Ramos (cell line): Measurements from ENCODE around the gene MTIF3.
"Not testable (repeated sequence)": the region's sequence is repeated elsewhere in the genome, so short reads cannot be mapped to it uniquely, and the experiment has no call there.

Experiments
- in situ Hi-C: fragments of 300-500 bp; cut with MboI; formaldehyde crosslinking; loops from one replicate; pipeline ENCODE4 v1.14.3; 2022; ENCODE audit warnings: low sequenced_read_pairs; ENCODE audit not compliant: unreplicated experiment

Gene MTIF3

GRCh38 chr13:27421101-27421871 lies 29.1 kb downstream of the MTIF3 start:
- in situ Hi-C loops, result no loop called here

- in situ Hi-C loops, result no loop called here
These were observed 31.0 kb downstream of the MTIF3 start for GRCh38 chr13:27419328-27419727.

- in situ Hi-C loops, result no loop called here
These were observed 35.2 kb downstream of the MTIF3 start for GRCh38 chr13:27415116-27415515.

GRCh38 chr13:27411341-27411740 lies 39.0 kb downstream of the MTIF3 start:
- in situ Hi-C loops, result no loop called here

GRCh38 chr13:27409013-27409412 lies 41.4 kb downstream of the MTIF3 start:
- in situ Hi-C loops, result no loop called here

GRCh38 chr13:27408074-27408473 lies 42.3 kb downstream of the MTIF3 start:
- in situ Hi-C loops, result no loop called here

- in situ Hi-C loops, result no loop called here
These were observed 44.0 kb downstream of the MTIF3 start for GRCh38 chr13:27406178-27406939.

GRCh38 chr13:27405546-27406134 lies 44.7 kb downstream of the MTIF3 start:
- in situ Hi-C loops, result no loop called here

- in situ Hi-C loops, result no loop called here
These were observed 45.7 kb downstream of the MTIF3 start for GRCh38 chr13:27404680-27405079.

- in situ Hi-C loops, result no loop called here
These were observed 46.5 kb downstream of the MTIF3 start for GRCh38 chr13:27403727-27404385.

GRCh38 chr13:27403203-27403678 lies 47.1 kb downstream of the MTIF3 start:
- in situ Hi-C loops, result no loop called here

GRCh38 chr13:27401210-27401609 lies 49.2 kb downstream of the MTIF3 start:
- in situ Hi-C loops, result no loop called here

- in situ Hi-C loops, result not testable (repeated sequence)
These were observed 50.0 kb downstream of the MTIF3 start for GRCh38 chr13:27400405-27400804.

GRCh38 chr13:27398360-27398759 lies 52.0 kb downstream of the MTIF3 start:
- in situ Hi-C loops, result no loop called here

GRCh38 chr13:27396252-27396846 lies 54.0 kb downstream of the MTIF3 start:
- in situ Hi-C loops, result no loop called here

- in situ Hi-C loops, result no loop called here
These were observed 55.3 kb downstream of the MTIF3 start for GRCh38 chr13:27395007-27395510.

GRCh38 chr13:27393101-27393500 lies 57.3 kb downstream of the MTIF3 start:
- in situ Hi-C loops, result no loop called here

GRCh38 chr13:27391471-27391870 lies 58.9 kb downstream of the MTIF3 start:
- in situ Hi-C loops, result no loop called here

- in situ Hi-C loops, result no loop called here
These were observed 60.5 kb downstream of the MTIF3 start for GRCh38 chr13:27389891-27390290.

- in situ Hi-C loops, result no loop called here
These were observed 62.1 kb downstream of the MTIF3 start for GRCh38 chr13:27388241-27388640.
